ENCODE measurements around the gene NTSR1.

Gene NTSR1

DNA sequence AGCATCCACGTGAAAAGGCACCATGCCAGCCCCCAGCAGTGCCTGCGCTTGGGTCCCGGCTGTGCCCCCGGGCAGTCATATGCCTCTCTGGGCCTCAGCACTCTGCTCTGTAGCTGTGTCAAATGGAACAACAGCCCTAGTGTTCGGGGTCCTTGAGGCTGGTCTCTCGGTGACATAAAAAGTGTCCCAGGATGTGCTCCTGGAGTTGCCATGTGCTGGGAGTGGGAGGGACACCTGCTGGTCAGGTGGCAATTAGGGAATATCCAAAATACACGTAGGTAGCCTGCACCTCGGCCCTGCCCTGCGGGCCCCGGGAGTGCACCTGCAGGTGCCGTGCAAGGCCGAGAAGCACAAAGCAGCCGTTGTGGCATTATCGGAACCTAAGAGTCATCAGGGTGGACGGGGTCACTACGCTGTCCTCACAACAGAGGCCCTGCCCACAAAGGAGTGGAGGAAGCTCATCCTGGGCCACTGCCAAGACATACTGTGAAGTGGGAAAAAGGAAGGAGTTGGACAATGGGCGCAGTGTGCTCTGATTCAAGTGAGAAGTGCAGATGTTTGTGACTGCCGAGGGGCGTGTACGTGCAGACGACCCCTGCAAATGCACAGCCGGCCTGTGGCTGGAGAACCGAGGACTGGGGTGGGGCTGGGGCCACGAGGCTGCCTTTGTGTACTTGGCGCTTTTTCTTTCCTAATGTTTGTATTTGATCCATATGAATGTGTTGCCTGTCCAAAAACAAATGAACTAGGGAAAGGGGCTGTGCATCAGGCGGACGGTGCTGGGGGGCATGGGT, 41.7 kb upstream of the NTSR1 start:
- no peak for DNase-seq
- Histone ChIP-seq H3K4me3 (ENCODE audit: low read depth, low read length) (no peak overlapping the region), H3K9me3 (ENCODE audit: severe bottlenecking) (no peaks in the 10 kb centered on the region), H3K27ac (no peak overlapping the region), H3K36me3 (peaks cover 24% of the 10 kb centered on the region), H3K27me3 (ENCODE audit: insufficient read depth, low read depth, severe bottlenecking) (no peaks in the 10 kb centered on the region)
- TF ChIP-seq, protein P1, sequence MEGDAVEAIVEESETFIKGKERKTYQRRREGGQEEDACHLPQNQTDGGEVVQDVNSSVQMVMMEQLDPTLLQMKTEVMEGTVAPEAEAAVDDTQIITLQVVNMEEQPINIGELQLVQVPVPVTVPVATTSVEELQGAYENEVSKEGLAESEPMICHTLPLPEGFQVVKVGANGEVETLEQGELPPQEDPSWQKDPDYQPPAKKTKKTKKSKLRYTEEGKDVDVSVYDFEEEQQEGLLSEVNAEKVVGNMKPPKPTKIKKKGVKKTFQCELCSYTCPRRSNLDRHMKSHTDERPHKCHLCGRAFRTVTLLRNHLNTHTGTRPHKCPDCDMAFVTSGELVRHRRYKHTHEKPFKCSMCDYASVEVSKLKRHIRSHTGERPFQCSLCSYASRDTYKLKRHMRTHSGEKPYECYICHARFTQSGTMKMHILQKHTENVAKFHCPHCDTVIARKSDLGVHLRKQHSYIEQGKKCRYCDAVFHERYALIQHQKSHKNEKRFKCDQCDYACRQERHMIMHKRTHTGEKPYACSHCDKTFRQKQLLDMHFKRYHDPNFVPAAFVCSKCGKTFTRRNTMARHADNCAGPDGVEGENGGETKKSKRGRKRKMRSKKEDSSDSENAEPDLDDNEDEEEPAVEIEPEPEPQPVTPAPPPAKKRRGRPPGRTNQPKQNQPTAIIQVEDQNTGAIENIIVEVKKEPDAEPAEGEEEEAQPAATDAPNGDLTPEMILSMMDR (IDR thresholded peaks at IDR 0.05; ENCODE audit: low read depth, low read length), result no peak

DNA sequence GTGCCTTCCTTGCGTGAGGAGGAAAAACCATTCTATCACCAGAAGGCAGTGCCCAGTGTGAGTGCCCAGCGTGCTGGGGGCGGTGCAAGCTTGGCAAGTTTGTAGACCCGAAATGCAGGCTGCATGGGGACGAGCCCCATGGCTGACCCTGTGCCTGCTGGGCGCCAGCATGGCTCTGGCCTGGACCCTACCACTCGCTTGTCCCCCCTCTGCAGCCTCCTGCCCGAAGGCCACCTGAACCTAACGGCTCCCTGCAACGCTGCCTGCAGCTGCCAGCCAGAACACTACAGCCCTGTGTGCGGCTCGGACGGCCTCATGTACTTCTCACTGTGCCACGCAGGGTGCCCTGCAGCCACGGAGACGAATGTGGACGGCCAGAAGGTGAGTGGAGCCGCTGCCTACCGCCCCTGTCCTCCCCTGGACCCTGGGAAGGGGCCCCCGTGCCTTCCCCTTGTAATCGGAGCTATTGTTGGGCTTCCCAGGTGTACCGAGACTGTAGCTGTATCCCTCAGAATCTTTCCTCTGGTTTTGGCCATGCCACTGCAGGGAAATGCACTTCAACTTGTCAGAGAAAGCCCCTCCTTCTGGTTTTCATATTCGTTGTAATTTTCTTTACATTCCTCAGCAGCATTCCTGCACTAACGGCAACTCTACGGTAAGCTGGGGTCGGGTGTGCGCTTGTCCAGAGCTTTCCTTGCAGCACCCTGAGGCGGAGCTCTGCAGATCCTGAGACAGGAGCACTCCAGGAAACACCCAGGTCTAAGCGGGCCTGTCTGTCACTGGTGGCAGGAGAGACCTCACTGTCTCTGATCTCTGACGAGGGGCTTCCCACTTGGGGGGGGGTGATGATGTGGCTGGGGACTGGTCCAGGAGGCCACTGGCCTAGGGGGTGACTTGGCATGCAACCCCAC, 40.9 kb upstream of the NTSR1 start:
- H3K36me3 ChIP-seq, result peaks cover 24% of the 10 kb centered on the region
- H3K4me3 ChIP-seq (ENCODE audit: low read depth, low read length), result no peak overlapping the region

DNA sequence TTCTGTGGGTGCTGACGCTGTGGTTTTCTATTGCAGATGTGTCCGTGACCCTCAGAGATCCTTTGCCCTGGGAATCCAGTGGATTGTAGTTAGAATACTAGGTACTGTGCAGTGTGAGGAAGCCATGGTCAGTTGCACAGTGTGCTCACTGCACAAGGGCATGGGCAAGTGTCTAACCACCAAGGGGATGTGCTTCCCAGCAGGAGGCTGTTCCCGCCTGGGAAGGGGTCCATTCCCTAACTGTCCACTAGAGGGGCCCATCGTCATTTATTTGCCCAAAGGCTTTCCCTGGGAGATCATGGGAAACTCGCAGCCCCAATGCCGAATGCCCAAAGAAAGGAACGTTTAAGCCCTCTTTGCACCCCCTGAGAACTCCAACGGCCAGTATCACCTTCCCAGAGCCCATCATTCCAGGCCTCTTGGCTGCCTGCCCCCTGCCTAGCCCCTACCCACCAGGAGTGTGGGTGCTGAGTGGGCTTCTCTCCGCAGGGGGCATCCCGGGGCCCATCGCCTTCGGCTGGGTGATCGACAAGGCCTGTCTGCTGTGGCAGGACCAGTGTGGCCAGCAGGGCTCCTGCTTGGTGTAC, 40.1 kb upstream of the NTSR1 start:
- H3K27ac ChIP-seq, result peak overlapping the region; percentile 28
- peaks cover 18% of the 10 kb centered on the region for H3K36me3 ChIP-seq
- H3K4me3 ChIP-seq (ENCODE audit: low read depth, low read length), result no peak overlapping the region
- TF ChIP-seq, protein P1 (IDR thresholded peaks at IDR 0.05; ENCODE audit: low read depth, low read length), result peak; percentile 87
- H3K9me3 ChIP-seq (ENCODE audit: severe bottlenecking), result no peaks in the 10 kb centered on the region
- no peaks in the 10 kb centered on the region for H3K27me3 ChIP-seq (ENCODE audit: insufficient read depth, low read depth, severe bottlenecking)
- peak; percentile 88 for DNase-seq

More for the DNA sequence above, 40.9 kb upstream of the NTSR1 start:
- no peaks in the 10 kb centered on the region for H3K27me3 ChIP-seq (ENCODE audit: insufficient read depth, low read depth, severe bottlenecking)
- DNase-seq, result no peak
- H3K9me3 ChIP-seq (ENCODE audit: severe bottlenecking), result no peaks in the 10 kb centered on the region
- TF ChIP-seq, protein P1 (IDR thresholded peaks at IDR 0.05; ENCODE audit: low read depth, low read length), result no peak
- H3K27ac ChIP-seq, result no peak overlapping the region

DNA sequence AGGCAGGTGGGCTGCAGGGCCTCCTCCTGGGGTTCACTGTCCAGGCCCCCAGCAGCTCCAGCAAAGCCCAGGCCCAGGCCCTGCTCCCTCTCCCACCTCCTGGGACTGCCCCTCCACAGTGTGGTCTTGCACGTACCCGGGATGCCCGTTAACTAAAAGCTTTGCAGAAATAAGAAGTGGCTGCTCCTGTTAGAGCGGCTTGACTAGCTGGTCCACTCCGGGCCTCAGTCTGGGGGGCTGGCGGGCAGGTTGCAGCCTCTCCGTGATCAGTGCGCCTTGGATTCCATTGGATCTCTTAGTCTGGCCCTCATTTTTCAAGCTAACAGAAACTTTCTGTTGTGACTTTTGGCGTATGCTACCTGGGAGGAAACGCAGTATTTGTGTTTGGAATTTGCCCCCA, 39.4 kb upstream of the NTSR1 start:
- no peak for DNase-seq
- no peaks in the 10 kb centered on the region for H3K9me3 ChIP-seq (ENCODE audit: severe bottlenecking)
- TF ChIP-seq, protein P1 (IDR thresholded peaks at IDR 0.05; ENCODE audit: low read depth, low read length), result no peak
- peak overlapping the region; percentile 28 for H3K27ac ChIP-seq
- peaks cover 22% of the 10 kb centered on the region for H3K36me3 ChIP-seq
- no peak overlapping the region for H3K4me3 ChIP-seq (ENCODE audit: low read depth, low read length)
- no peaks in the 10 kb centered on the region for H3K27me3 ChIP-seq (ENCODE audit: insufficient read depth, low read depth, severe bottlenecking)

DNA sequence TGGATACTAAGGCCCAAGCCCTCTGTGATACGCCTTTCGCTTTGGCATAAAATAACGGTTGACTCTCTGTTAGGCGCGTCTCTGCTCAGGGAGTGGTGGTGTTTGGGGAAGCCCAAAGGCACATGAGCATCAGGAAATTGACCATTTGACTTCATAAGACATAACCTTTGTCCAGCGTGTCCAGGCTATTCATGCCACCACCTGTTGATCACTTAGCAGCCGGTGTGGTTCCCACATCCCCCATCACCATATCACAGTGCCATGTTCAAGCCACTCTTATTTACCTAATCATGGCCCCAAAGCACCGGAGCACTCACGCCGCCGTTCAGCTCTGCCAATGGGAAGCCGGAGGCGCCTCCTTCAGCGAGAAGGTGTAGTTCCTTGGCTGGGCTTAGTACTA, 38.5 kb upstream of the NTSR1 start:
- Histone ChIP-seq H3K9me3 (ENCODE audit: severe bottlenecking) (no peaks in the 10 kb centered on the region), H3K36me3 (peaks cover 22% of the 10 kb centered on the region), H3K27me3 (ENCODE audit: insufficient read depth, low read depth, severe bottlenecking) (no peaks in the 10 kb centered on the region), H3K27ac (peak overlapping the region; percentile 28), H3K4me3 (ENCODE audit: low read depth, low read length) (no peak overlapping the region)
- TF ChIP-seq, protein P1 (IDR thresholded peaks at IDR 0.05; ENCODE audit: low read depth, low read length), result no peak
- no peak for DNase-seq
